HepG2 (cell line): ENCODE results near the gene CD93. TPM values are rescaled to one million over a fixed set of nuclear protein-coding genes. Genes with fewer than 3 reads are reported as not detected.

Experiments used
- ATAC-seq: fragments of 200-7000 bp; cut with Tn5 transposase; 3 replicates; pipeline ENCODE4 v1.9.1; 2020; ENCODE audit warnings: mild to moderate bottlenecking, moderate library complexity
- BruUV-seq: library from RNA; stranded (reverse); fragments of 400-500 nt; replicated peaks from 2 replicates; lab custom pipeline; 2021; lab: Mats Ljungman, UMichigan
- CTCF ChIA-PET: fragments of 300-600 bp; formaldehyde crosslinking; extraction: SDS; loops from one replicate; lab custom pipeline; 2021; ENCODE audit warnings: low total read pairs, inconsistent platforms, low intra/inter-chr PET ratio; lab: Yijun Ruan, JAX
- POLR2A ChIA-PET: fragments of 350-600 bp; sonication (Branson Sonifier 250); formaldehyde crosslinking; loops from one replicate; lab custom pipeline; 2020; ENCODE audit warnings: antibody characterized with exemption, inconsistent platforms; lab: Yijun Ruan, JAX
- DNase-seq: peaks from one replicate; pipeline ENCODE4 v3.0.0-alpha.2; 2015; ENCODE audit warnings: low spot score
- FAIRE-seq: peaks from 3 replicates; lab custom pipeline; 2011; peaks lifted over from hg19 to GRCh38; lab: Jason Lieb, UNC
- H2AFZ ChIP-seq: one replicate; pipeline ENCODE4 v1.6.1; 2011; ENCODE audit warnings: low read length, inconsistent platforms
- H3K27ac ChIP-seq: fragments of 300-600 bp; 3 replicates; pipeline ENCODE4 v1.8.0; 2011; ENCODE audit warnings: mixed run types, mild to moderate bottlenecking, mixed read lengths, low read length, inconsistent platforms; ENCODE audit not compliant: insufficient read depth; ENCODE audit errors: extremely low read length
- H3K27me3 ChIP-seq, 2 experiments: fragments of 200-600 bp in 1 of 2; 2 replicates in 1 of 2; 3 replicates in 1 of 2; pipeline versions ENCODE4 v1.6.0 to v1.8.0; 2011; ENCODE audit warnings: low read length in 2 of 2, mild to moderate bottlenecking in 2 of 2, moderate library complexity in 2 of 2, inconsistent platforms in 1 of 2; ENCODE audit not compliant: insufficient read depth in 2 of 2, control insufficient read depth in 1 of 2
- H3K36me3 ChIP-seq, 2 experiments: fragments of 200-600 bp in 1 of 2; replicated peaks in 1 of 2; 2 replicates in 1 of 2; 3 replicates in 1 of 2; pipeline versions ENCODE4 v1.5.1 to v1.8.0; 2011; ENCODE audit warnings: low read length in 2 of 2, inconsistent platforms in 1 of 2; ENCODE audit not compliant: insufficient read depth in 2 of 2, control insufficient read depth in 1 of 2
- H3K4me1 ChIP-seq: 2 replicates; pipeline ENCODE4 v1.5.1; 2012; ENCODE audit warnings: low read length, inconsistent platforms; ENCODE audit not compliant: insufficient read depth
- H3K4me2 ChIP-seq: 2 replicates; pipeline ENCODE4 v1.6.0; 2011; ENCODE audit warnings: low read depth, low read length, inconsistent platforms
- H3K4me3 ChIP-seq, 3 experiments: fragments of 200-600 bp in 1 of 3; sonication (generic), shearing (Covaris generic) in 1 of 3; replicated peaks in 1 of 3; 2 replicates each; pipeline ENCODE4 v1.5.1; 2011 to 2016; ENCODE audit warnings: low read length in 3 of 3, inconsistent platforms in 2 of 3, low read depth in 2 of 3, mild to moderate bottlenecking in 2 of 3, control low read depth in 1 of 3, mixed read lengths in 1 of 3; ENCODE audit not compliant: insufficient read depth in 1 of 3
- H3K79me2 ChIP-seq: one replicate; pipeline ENCODE4 v1.6.1; 2011; ENCODE audit warnings: low read length, inconsistent platforms; ENCODE audit not compliant: insufficient read depth
- H3K9ac ChIP-seq: 2 replicates; pipeline ENCODE4 v1.6.0; 2011; ENCODE audit warnings: mild to moderate bottlenecking, low read depth, low read length, inconsistent platforms; ENCODE audit not compliant: insufficient read depth
- H3K9me3 ChIP-seq: 2 replicates; pipeline ENCODE4 v1.5.1; 2012; ENCODE audit warnings: mild to moderate bottlenecking, low read length
- H4K20me1 ChIP-seq: 2 replicates; pipeline ENCODE4 v1.6.0; 2011; ENCODE audit warnings: inconsistent platforms, mild to moderate bottlenecking, low read length, moderate library complexity; ENCODE audit not compliant: insufficient read depth
- CREB1 ChIP-seq, 2 experiments: fragments of 450-650 bp in 1 of 2; IDR thresholded peaks; 2 replicates each; pipeline ENCODE4 v1.6.1; 2016 to 2017; ENCODE audit warnings: control low read depth in 1 of 2, mild to moderate bottlenecking in 1 of 2, missing compliant biosample characterization in 1 of 2, missing genetic modification characterization in 1 of 2
- KLF9 ChIP-seq: IDR thresholded peaks from 2 replicates; pipeline ENCODE4 v1.6.1; 2016; ENCODE audit warnings: low read depth
- PPARG ChIP-seq: conservative IDR thresholded peaks from 2 replicates; pipeline ENCODE4 v1.6.1; 2016; ENCODE audit warnings: missing biosample characterization, missing genetic modification reagents
- ZC3H4 ChIP-seq: sonication (generic); formaldehyde crosslinking; IDR thresholded peaks from 2 replicates; pipeline ENCODE4 v1.4.0; 2020; ENCODE audit warnings: missing genetic modification reagents, borderline replicate concordance
- ZNF275 ChIP-seq: sonication (generic); formaldehyde crosslinking; IDR thresholded peaks from 2 replicates; pipeline ENCODE4 v1.8.0; 2022; ENCODE audit warnings: missing genetic modification reagents, mild to moderate bottlenecking, inconsistent platforms, borderline replicate concordance
- ZNF879 ChIP-seq: sonication (generic); formaldehyde crosslinking; IDR thresholded peaks from 2 replicates; pipeline ENCODE4 v1.8.1; 2023; ENCODE audit warnings: missing genetic modification reagents
- WGBS: methylation state at CpG from one replicate; pipeline ENCODE4 v1.1.6; 2017; ENCODE audit warnings: low lambda C conversion rate; 5-methylcytosine and 5-hydroxymethylcytosine counted together
- in situ Hi-C: cut with HindIII; loops from 2 replicates; pipeline ENCODE4 v1.10.0; 2017; ENCODE audit warnings: low pct_unique_long_range_greater_than_20kb; ENCODE audit not compliant: extremely low pct_ligation_motif_present
- intact Hi-C: fragments of 100-400 bp; cut with micrococcal nuclease; formaldehyde crosslinking; loops from one replicate; pipeline ENCODE4 v1.10.0; 2022; ENCODE audit not compliant: unreplicated experiment
- polyA plus RNA-seq, 8 experiments: library from polyadenylated mRNA; depleted of rRNA in 3 of 8; stranded (reverse) in 7 of 8; unstranded in 1 of 8; fragments of >200 nt; fragmentation: Illumina TruSeq in 4 of 8; extraction: Trizol in 4 of 8; gene quantifications; 2 replicates each; pipeline versions ENCODE4 v1.2.1 to v1.2.3, GENCODE V29; 2011 to 2016; ENCODE audit warnings: low read depth in 4 of 8, missing spikeins in 1 of 8, mixed read lengths in 1 of 8; ENCODE audit not compliant: insufficient read depth in 1 of 8
- total RNA-seq, 5 experiments: library from RNA; depleted of rRNA; stranded (reverse); fragments of >200 nt; fragmentation: Illumina TruSeq; extraction: Trizol; gene quantifications; 2 replicates each; pipeline ENCODE4 v1.2.3, GENCODE V29; 2016; ENCODE audit warnings: low read depth in 1 of 5

Gene CD93
- total and polyA plus RNA-seq, 2 of the 13 experiments (the other 11 are each of a cell fraction or from before 2014, with no cell fraction given): not detected

GRCh38 chr20:23122321-23122720, 36.2 kb upstream of the CD93 start (continued):
- TF ChIP-seq ZNF275 (CRISPR knock-in tag): no peak
- TF ChIP-seq ZNF879 (CRISPR knock-in tag): no peak
- no peak for TF ChIP-seq PPARG (CRISPR knock-in tag)
- no peak for TF ChIP-seq ZC3H4 (CRISPR knock-in tag)

GRCh38 chr20:23121751-23122320, 35.7 kb upstream of the CD93 start:
- H3K36me3 ChIP-seq: no peaks in the 10 kb centered on the region
- 40% methylated on average over 9 of the region's 9 CpGs for WGBS
- H3K4me3 ChIP-seq: no peak overlapping the region
- intact Hi-C loops (no loop called here), in situ Hi-C loops (no loop called here)
- H4K20me1 ChIP-seq: no peaks in the 10 kb centered on the region
- H2AFZ ChIP-seq: no peak overlapping the region
- H3K27ac ChIP-seq: no peak overlapping the region
- ChIA-PET POLR2A (no interaction called here), CTCF (no interaction called here)
- FAIRE-seq (no peak), DNase-seq (no peak), ATAC-seq (no peak)
- H3K79me2 ChIP-seq: no peaks in the 10 kb centered on the region
- no peak for TF ChIP-seq KLF9
- 0 out of 2 replicates have a peak, but pooled peaks have one; percentile 5 for TF ChIP-seq CREB1 (IDR thresholded peaks at IDR 0.05)
- no peak for TF ChIP-seq CREB1 (CRISPR knock-in tag; IDR thresholded peaks at IDR 0.05)
- H3K27me3 ChIP-seq: peaks cover 12 to 33% of the 10 kb centered on the region in 2 experiments
- no peaks in the 10 kb centered on the region for H3K9me3 ChIP-seq
- no peaks in the 10 kb centered on the region for H3K4me1 ChIP-seq
- no peak overlapping the region for H3K9ac ChIP-seq
- H3K4me2 ChIP-seq: no peak overlapping the region
- BruUV-seq: no TSS peak
